ENCODE data around the gene TMPRSS7.

The TMPRSS7 gene

GRCh38 chr3:112074006-112074405 is 39.5 kb downstream of the TMPRSS7 start:
- no peak for DNase-seq

GRCh38 chr3:112074616-112075497 is 40.3 kb downstream of the TMPRSS7 start:
- DNase-seq: peak; percentile 17

GRCh38 chr3:112078125-112079083 is 43.9 kb downstream of the TMPRSS7 start:
- DNase-seq: no peak

- no peak for DNase-seq
Measured at GRCh38 chr3:112083239-112083638, 48.7 kb downstream of the TMPRSS7 start.

- DNase-seq: no peak
Measured at GRCh38 chr3:112084980-112085705, 50.6 kb downstream of the TMPRSS7 start.

- DNase-seq: no peak
Measured at GRCh38 chr3:112085735-112086075, 51.2 kb downstream of the TMPRSS7 start.

- peak; percentile 67 for DNase-seq
Measured at GRCh38 chr3:112086076-112086854, 51.7 kb downstream of the TMPRSS7 start, which contains the start of gene C3orf52. C3orf52 (plus strand) TSS chr3:112086389; CDS start chr3:112086408, 19 bp downstream.

GRCh38 chr3:112086875-112087524 is 52.5 kb downstream of the TMPRSS7 start:
- no peak for DNase-seq

- no peak for DNase-seq
Measured at GRCh38 chr3:112087746-112088145, 53.2 kb downstream of the TMPRSS7 start.

GRCh38 chr3:112088944-112089343 is 54.4 kb downstream of the TMPRSS7 start:
- no peak for DNase-seq

GRCh38 chr3:112089956-112090886 is 55.7 kb downstream of the TMPRSS7 start:
- no peak for DNase-seq

GRCh38 chr3:112090887-112091586 is 56.5 kb downstream of the TMPRSS7 start:
- no peak for DNase-seq

GRCh38 chr3:112092496-112093179 is 58.1 kb downstream of the TMPRSS7 start:
- DNase-seq: no peak

GRCh38 chr3:112093180-112093522 is 58.6 kb downstream of the TMPRSS7 start:
- no peak for DNase-seq

GRCh38 chr3:112095731-112096130 is 61.2 kb downstream of the TMPRSS7 start:
- DNase-seq: no peak

GRCh38 chr3:112096176-112096575 is 61.6 kb downstream of the TMPRSS7 start:
- no peak for DNase-seq

- DNase-seq: peak; percentile 34
Measured at GRCh38 chr3:112097378-112097777, 62.8 kb downstream of the TMPRSS7 start.

- no peak for DNase-seq
Measured at GRCh38 chr3:112101916-112102315, 67.4 kb downstream of the TMPRSS7 start.

- DNase-seq: no peak
Measured at GRCh38 chr3:112104774-112105173, 70.2 kb downstream of the TMPRSS7 start.
